Astrocyte of the cerebellum (primary cell): ENCODE data around the gene ARHGAP40.
"Not testable (repeated sequence)": the region's sequence is repeated elsewhere in the genome, so short reads cannot be mapped to it uniquely, and the experiment has no call there.

ENCODE experiments used
- DNase-seq: peaks from one replicate; pipeline ENCODE4 v3.0.0-alpha.2; 2011; ENCODE audit warnings: low read depth
- H3K4me3 ChIP-seq: 2 replicates; pipeline ENCODE4 v1.5.1; 2011; ENCODE audit warnings: mild to moderate bottlenecking, low read depth, low read length, moderate library complexity
- CTCF ChIP-seq: IDR thresholded peaks from 2 replicates; pipeline ENCODE4 v1.5.1; 2012; ENCODE audit warnings: low read length, low read depth, moderate library complexity, mild to moderate bottlenecking; ENCODE audit errors: missing control alignments
- in situ Hi-C: cut with HindIII; loops from 2 replicates; pipeline ENCODE4 v1.10.0; 2017; ENCODE audit warnings: low sequenced_read_pairs

Gene ARHGAP40

GRCh38 chr20:38586181-38586525 lies 15.5 kb upstream of the ARHGAP40 start:
- H3K4me3 ChIP-seq: no peak overlapping the region
- in situ Hi-C loops: no loop called here
- TF ChIP-seq CTCF: no peak
- no peak for DNase-seq

DNA sequence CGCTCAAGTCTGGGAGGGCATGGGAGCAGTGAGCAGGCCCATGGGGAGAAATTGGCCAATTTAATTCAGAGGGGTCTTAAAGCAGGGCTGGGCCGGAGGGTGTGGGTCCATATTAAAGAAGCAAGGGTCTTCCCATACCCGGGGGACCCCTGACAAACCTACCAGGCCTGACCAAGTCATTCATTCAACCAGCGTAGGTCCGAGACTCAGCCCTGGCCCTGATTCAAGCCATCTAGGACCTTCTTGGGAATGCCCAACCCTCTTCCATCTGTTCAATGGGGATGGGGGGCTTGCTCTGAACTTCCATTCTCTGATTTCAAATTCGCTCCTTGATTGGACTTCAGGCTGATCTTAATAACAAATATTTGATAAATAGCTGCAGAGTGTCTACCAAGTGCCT lies 13.3 kb upstream of the ARHGAP40 start:
- in situ Hi-C loops: no loop called here
- TF ChIP-seq CTCF: no peak
- DNase-seq: no peak
- no peak overlapping the region for H3K4me3 ChIP-seq

DNA sequence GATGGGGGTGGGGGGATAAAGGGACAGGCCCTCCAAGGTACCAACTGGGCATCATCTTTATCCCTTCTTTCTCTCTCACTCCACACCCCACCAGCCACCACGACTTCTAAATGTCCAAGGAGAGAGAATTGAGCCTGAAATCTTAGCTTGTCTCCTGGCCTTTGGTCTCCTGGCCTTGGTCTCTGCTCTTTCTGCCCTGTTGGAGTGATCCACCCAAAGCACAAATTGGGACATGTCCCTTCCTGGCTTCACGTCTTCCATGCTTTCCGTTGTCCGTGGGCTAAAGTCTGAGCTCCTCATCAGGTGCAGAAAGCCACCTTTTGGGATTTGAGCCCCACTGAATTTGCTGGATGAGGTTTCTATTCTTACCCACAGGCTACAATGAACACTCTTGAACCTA lies 12.3 kb upstream of the ARHGAP40 start:
- H3K4me3 ChIP-seq: no peak overlapping the region
- DNase-seq: no peak
- in situ Hi-C loops: no loop called here
- TF ChIP-seq CTCF: no peak

DNA sequence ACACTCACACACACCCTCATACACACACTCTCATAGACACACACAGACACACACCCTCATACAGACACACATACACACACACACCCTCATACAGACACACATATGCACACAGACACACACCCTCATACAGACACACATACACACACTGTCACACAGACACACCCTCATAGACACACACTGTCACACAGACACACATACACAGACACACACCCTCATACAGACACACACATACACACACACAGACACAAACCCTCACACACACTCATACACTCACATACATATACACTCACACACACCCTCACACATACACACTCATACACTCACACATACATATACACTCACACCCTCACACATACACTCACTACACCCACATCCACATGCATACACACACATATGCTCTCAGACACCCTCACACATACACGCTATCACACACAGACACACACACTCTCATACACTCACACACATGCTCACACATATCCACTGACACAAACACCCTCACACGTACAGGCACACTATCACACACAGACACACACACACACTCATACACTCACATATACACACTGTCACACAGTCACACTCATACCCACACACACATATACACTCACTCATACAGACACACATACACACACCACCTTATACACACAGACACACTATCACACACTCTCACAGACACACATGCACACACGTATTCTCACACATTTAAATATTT lies 11.5 kb upstream of the ARHGAP40 start:
- DNase-seq: no peak
- TF ChIP-seq CTCF: no peak
- in situ Hi-C loops: no loop called here
- H3K4me3 ChIP-seq: no peak overlapping the region

DNA sequence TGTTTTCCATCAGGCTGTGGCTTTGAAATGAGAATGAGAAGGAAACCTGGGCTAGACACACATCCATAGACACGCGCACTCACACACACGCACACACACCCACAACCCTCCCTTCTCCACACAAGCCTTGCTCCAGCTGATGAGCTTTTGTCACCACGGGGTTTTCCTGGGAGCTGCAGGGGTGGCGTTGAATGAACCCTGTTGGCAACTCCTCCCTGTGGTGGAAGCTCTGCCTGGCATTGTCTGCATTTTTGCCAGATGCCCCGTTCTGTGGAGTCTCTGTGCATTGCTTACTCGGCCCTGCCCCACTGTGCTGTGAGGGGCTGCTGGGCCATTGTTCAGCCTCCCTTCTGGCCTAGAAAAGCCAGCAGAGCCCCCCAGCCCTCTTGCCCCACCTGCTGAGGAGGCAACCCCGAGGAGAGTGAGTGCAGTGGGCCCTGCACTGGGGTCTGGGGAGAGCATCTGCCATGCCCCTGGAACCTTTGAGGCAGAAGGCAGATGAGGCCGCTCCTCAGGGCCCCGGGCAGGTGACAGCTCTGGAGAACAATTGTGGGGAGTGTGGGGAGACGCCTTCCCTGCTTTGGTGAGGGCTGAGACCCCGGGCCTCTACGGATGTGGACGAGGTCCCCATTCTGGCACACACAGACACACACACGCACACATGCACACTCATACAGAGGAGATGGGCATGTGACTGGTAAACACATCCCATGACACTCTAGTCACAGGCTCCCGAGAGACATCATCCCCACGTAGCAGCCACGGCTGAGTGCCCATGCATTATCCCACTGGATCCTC lies 10.7 kb upstream of the ARHGAP40 start:
- no peak overlapping the region for H3K4me3 ChIP-seq
- no peak for DNase-seq
- TF ChIP-seq CTCF: no peak
- in situ Hi-C loops: no loop called here

- no peak for DNase-seq
- TF ChIP-seq CTCF: no peak
- in situ Hi-C loops: no loop called here
- H3K4me3 ChIP-seq: no peak overlapping the region
Measured at GRCh38 chr20:38591474-38592410, 9.9 kb upstream of the ARHGAP40 start.

DNA sequence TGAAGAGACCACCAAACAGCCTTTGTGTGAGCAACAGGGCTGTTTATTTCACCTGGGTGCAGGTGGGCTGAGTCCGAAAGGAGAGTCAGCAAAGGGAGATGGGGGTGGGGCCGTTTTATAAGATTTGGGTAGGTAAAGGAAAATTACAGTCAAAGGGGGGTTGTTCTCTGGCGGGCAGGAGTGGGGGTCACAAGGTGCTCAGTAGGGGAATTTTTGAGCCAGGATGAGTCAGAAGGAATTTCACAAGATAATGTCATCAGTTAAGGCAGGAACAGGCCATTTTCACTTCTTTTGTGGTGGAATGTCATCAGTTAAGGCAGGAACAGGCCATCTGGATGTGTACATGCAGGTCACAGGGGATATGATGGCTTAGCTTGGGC lies 9.2 kb upstream of the ARHGAP40 start:
- in situ Hi-C loops, DNase-seq, H3K4me3 ChIP-seq: not testable (repeated sequence)

- DNase-seq, in situ Hi-C loops: not testable (repeated sequence)
Measured at GRCh38 chr20:38594281-38594680, 7.3 kb upstream of the ARHGAP40 start.

DNA sequence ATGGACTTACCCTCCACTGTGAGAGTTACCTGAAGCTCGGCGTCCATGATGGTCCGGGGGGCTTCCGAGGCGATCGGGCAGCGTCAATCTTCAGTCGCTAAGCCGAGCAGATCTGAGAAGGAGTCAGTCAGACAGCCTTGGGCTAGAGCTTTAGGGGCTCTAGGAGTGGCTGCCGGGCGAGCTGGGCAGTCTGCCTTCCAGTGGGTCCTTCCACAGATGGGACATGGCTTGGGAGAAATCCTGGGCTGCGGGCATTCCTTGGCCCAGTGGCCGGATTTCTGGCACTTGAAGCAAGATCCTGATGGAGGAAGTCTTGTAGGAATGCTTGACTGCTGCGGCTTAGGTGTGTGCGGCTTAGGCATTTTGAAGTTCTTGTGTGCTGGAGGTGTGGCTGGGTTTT lies 5.7 kb upstream of the ARHGAP40 start:
- in situ Hi-C loops, DNase-seq, H3K4me3 ChIP-seq: not testable (repeated sequence)

More at GRCh38 chr20:38594281-38594680, 7.3 kb upstream of the ARHGAP40 start:
- not testable (repeated sequence) for H3K4me3 ChIP-seq
